Lung (tissue), 12 donors: ENCODE data around the gene PLCG2. TPM values are rescaled to one million over a fixed set of nuclear protein-coding genes. Genes with fewer than 3 reads are reported as not detected.

Experiments
- ATAC-seq: fragments of 200-7000 bp; cut with Tn5 transposase; one replicate; pipeline ENCODE4 v1.9.1; 2020; ENCODE audit warnings: moderate number of reproducible peaks; ENCODE audit not compliant: insufficient read depth, low FRiP score
- DNase-seq, 3 donors: peaks; one replicate each; pipeline ENCODE4 v3.0.0-alpha.2; 2013 to 2017
- H3K27ac ChIP-seq, 2 donors: one replicate each; pipeline ENCODE4 v1.5.1; 2013; ENCODE audit warnings: mild to moderate bottlenecking in 2 of 2, moderate library complexity in 2 of 2, control low read depth in 1 of 2, inconsistent platforms in 1 of 2, low read depth in 1 of 2, low read length in 1 of 2
- H3K27me3 ChIP-seq, 3 donors: one replicate each; pipeline ENCODE4 v1.5.1; 2013; ENCODE audit warnings: low read length in 2 of 3; ENCODE audit not compliant: control insufficient read depth in 3 of 3, insufficient read depth in 3 of 3
- H3K36me3 ChIP-seq, 4 donors: one replicate each; pipeline ENCODE4 v1.5.1; 2013; ENCODE audit warnings: low read length in 4 of 4, mild to moderate bottlenecking in 1 of 4, moderate library complexity in 1 of 4; ENCODE audit not compliant: control insufficient read depth in 4 of 4, insufficient read depth in 4 of 4
- H3K4me1 ChIP-seq, 5 donors: one replicate each; pipeline ENCODE4 v1.5.1; 2013; ENCODE audit warnings: low read length in 5 of 5, mild to moderate bottlenecking in 2 of 5, moderate library complexity in 1 of 5; ENCODE audit not compliant: control insufficient read depth in 5 of 5, insufficient read depth in 5 of 5
- H3K4me3 ChIP-seq: one replicate; pipeline ENCODE4 v1.5.1; 2013; ENCODE audit warnings: mild to moderate bottlenecking, control low read depth, moderate library complexity
- H3K9ac ChIP-seq, 2 donors: one replicate each; pipeline ENCODE4 v1.5.1; 2013; ENCODE audit warnings: low read length in 2 of 2, control low read depth in 1 of 2; ENCODE audit not compliant: insufficient read depth in 1 of 2
- H3K9me3 ChIP-seq, 4 donors: one replicate each; pipeline ENCODE4 v1.5.1; 2013; ENCODE audit warnings: low read length in 3 of 4, mild to moderate bottlenecking in 1 of 4, moderate library complexity in 1 of 4; ENCODE audit not compliant: control insufficient read depth in 4 of 4, insufficient read depth in 3 of 4
- CTCF ChIP-seq: IDR thresholded peaks from 2 replicates; pipeline ENCODE4 v1.5.1; 2012; ENCODE audit warnings: mild to moderate bottlenecking; ENCODE audit errors: control extremely low read depth, extremely low read depth
- WGBS, 2 donors: extraction: QIAGEN DNeasy Blood & Tissue Kit; methylation state at CpG; one replicate each; pipeline ENCODE4 v1.1.7; 2013; 5-methylcytosine and 5-hydroxymethylcytosine counted together
- polyA plus RNA-seq, 2 donors: library from polyadenylated mRNA; stranded (reverse); fragments of 200-250 nt; gene quantifications; one replicate each; pipeline ENCODE4 v1.2.1, GENCODE V29; 2013
- total RNA-seq, 2 donors: library from RNA; depleted of rRNA in 1 of 2; stranded (reverse); fragments of >200 nt in 1 of 2; gene quantifications; one replicate each; pipeline ENCODE4 v1.2.1, GENCODE V29; 2014 to 2021
- donor health status: control.
- donor health status: control.
- donor health status: Bipolar disorder and iron deficiency.
- donor health status: healthy.
- donor health status: DM: yes; HTN: yes; CAD: no.

PLCG2 gene
- total and polyA plus RNA-seq, 4 donors: 8.8 to 41.0 (median 29.4) TPM

GRCh38 chr16:81956213-81956948 is 177.3 kb downstream of the PLCG2 start:
- Histone ChIP-seq H3K36me3 (peaks cover 0 to 9% (median 0%) of the 10 kb centered on the region in 4 donors), H3K4me3 (no peak overlapping the region), H3K27ac (no peak overlapping the region), H3K9me3 (peaks cover 0 to 3% (median under 1%) of the 10 kb centered on the region in 4 donors), H3K27me3 (no peaks in the 10 kb centered on the region), H3K9ac (no peak overlapping the region), H3K4me1 (no peaks in the 10 kb centered on the region)
- DNase-seq: no peak
- no peak for ATAC-seq
- WGBS, 2 donors: 56 to 71% methylated on average over 9 of the region's 9 CpGs
- TF ChIP-seq CTCF: no peak

DNA sequence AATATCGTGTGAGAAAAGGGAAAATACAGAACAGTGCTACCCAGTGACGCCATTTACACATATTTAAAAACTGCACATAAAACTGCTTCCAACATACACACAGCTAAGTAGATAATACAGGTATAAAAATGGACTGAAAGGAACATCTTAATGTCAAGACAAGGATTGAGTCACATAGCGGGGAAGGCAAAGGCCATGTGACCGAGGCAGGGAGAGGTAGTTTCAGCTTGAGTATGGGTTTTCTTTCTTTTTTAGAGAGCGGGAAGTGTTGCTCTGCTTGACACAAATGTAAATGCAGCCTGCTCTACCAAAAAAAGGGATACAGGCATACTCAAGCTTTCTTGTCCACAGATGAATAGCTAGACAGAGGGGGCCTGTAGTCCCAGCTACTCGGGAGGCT is 185.7 kb downstream of the PLCG2 start:
- H3K9me3 ChIP-seq: no peaks in the 10 kb centered on the region
- ATAC-seq (no peak), DNase-seq (no peak)
- H3K9ac ChIP-seq: no peak overlapping the region
- no peaks in the 10 kb centered on the region for H3K27me3 ChIP-seq
- no peak overlapping the region for H3K27ac ChIP-seq
- WGBS, 2 donors: 91 to 95% methylated on average over 6 of the region's 6 CpGs
- H3K4me3 ChIP-seq: no peak overlapping the region
- H3K4me1 ChIP-seq: no peaks in the 10 kb centered on the region
- TF ChIP-seq CTCF: no peak
- peaks cover 0 to 2% (median 0%) of the 10 kb centered on the region in 4 donors for H3K36me3 ChIP-seq

DNA sequence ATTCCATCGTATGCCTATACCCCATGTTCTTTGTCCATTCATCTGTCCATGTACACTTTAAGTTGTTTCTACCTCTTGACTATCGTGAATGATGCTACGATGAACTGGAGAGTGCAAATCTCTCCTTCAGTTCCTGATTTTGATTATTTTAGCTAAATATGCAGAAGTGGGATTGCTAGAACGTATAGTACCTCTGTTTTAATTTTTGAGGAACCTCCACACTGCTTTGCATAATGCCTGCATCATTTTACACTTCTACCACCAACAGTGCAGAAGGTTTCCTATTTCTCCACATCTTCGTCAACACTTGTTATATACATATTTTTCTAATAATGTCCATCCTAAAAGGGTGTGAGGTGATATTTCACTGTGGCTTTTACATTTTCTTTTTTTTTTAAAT is 188.3 kb downstream of the PLCG2 start:
- 64 to 75% methylated on average over 5 of the region's 5 CpGs for WGBS, 2 donors
- ATAC-seq: no peak
- no peak for TF ChIP-seq CTCF
- Histone ChIP-seq H3K4me3 (no peak overlapping the region), H3K27me3 (no peaks in the 10 kb centered on the region), H3K9me3 (peaks cover 0 to 9% (median under 1%) of the 10 kb centered on the region in 4 donors), H3K27ac (no peak overlapping the region), H3K36me3 (no peaks in the 10 kb centered on the region), H3K9ac (no peak overlapping the region), H3K4me1 (no peaks in the 10 kb centered on the region)
- DNase-seq: no peak
